SK-N-SH (cell line): ENCODE results near the gene DOK7. TPM values are rescaled to one million over a fixed set of nuclear protein-coding genes. Genes with fewer than 3 reads are reported as not detected.

Experiments used
- CTCF ChIA-PET: fragments of 300-600, 350-600 bp; formaldehyde crosslinking; extraction: SDS; loops from one replicate; lab custom pipeline; 2021; lab: Yijun Ruan, JAX
- POLR2A ChIA-PET: fragments of 350-600 bp; sonication (Branson Sonifier 250); formaldehyde crosslinking; extraction: SDS; loops from one replicate; lab custom pipeline; 2020; ENCODE audit warnings: antibody characterized with exemption, inconsistent platforms; lab: Yijun Ruan, JAX
- DNase-seq: peaks from one replicate; pipeline ENCODE4 v3.0.0; 2012
- H2AFZ ChIP-seq: fragments of 200-600 bp; sonication (generic); 2 replicates; pipeline ENCODE4 v1.8.1; 2016; ENCODE audit warnings: antibody characterized with exemption, mild to moderate bottlenecking, low read depth
- H3F3A ChIP-seq: fragments of 200-600 bp; sonication (generic); replicated peaks from 2 replicates; pipeline ENCODE3; 2016; ENCODE audit warnings: antibody characterized with exemption, mild to moderate bottlenecking; ENCODE audit not compliant: insufficient read depth
- H3K27ac ChIP-seq, 2 experiments: fragments of 200-500 bp in 1 of 2; fragments of 200-600 bp in 1 of 2; sonication (Bioruptor generic) in 1 of 2; sonication (generic), shearing (Covaris generic) in 1 of 2; 2 replicates each; pipeline versions ENCODE4 v1.5.1 to v1.6.1; 2014 to 2016; ENCODE audit warnings: low read depth in 2 of 2, inconsistent platforms in 1 of 2, low read length in 1 of 2, mild to moderate bottlenecking in 1 of 2, mixed read lengths in 1 of 2
- H3K27me3 ChIP-seq: fragments of 200-600 bp; sonication (generic), shearing (Covaris generic); 2 replicates; pipeline ENCODE4 v1.6.1; 2016; ENCODE audit warnings: mixed run types; ENCODE audit not compliant: insufficient read depth
- H3K36me3 ChIP-seq, 2 experiments: fragments of 200-500 bp in 1 of 2; fragments of 200-600 bp in 1 of 2; sonication (Bioruptor generic) in 1 of 2; sonication (generic) in 1 of 2; replicated peaks in 1 of 2; 2 replicates each; pipeline versions ENCODE3 to v1.5.1; 2014 to 2016; ENCODE audit warnings: low read length in 1 of 2, mild to moderate bottlenecking in 1 of 2; ENCODE audit not compliant: insufficient read depth in 2 of 2, control insufficient read depth in 1 of 2
- H3K4me1 ChIP-seq, 2 experiments: fragments of 200-500 bp in 1 of 2; fragments of 200-600 bp in 1 of 2; sonication (Bioruptor generic) in 1 of 2; sonication (generic), shearing (Covaris generic) in 1 of 2; 2 replicates each; pipeline versions ENCODE4 v1.5.1 to v1.6.1; 2014 to 2016; ENCODE audit warnings: low read depth in 1 of 2, low read length in 1 of 2, mixed run types in 1 of 2; ENCODE audit not compliant: insufficient read depth in 2 of 2, control insufficient read depth in 1 of 2
- H3K4me2 ChIP-seq: fragments of 200-600 bp; sonication (generic), shearing (Covaris generic); 2 replicates; pipeline ENCODE4 v1.6.1; 2017; ENCODE audit warnings: mixed run types
- H3K4me3 ChIP-seq, 2 experiments: fragments of 200-500 bp in 1 of 2; fragments of 200-600 bp in 1 of 2; sonication (Bioruptor generic) in 1 of 2; sonication (generic), shearing (Covaris generic) in 1 of 2; 2 replicates each; pipeline versions ENCODE4 v1.5.1 to v1.8.1; 2014 to 2016; ENCODE audit warnings: low read depth in 2 of 2, inconsistent platforms in 1 of 2, low read length in 1 of 2, mild to moderate bottlenecking in 1 of 2, mixed read lengths in 1 of 2, moderate library complexity in 1 of 2
- H3K79me2 ChIP-seq: fragments of 200-600 bp; sonication (generic); 2 replicates; pipeline ENCODE4 v1.8.1; 2017; ENCODE audit warnings: mild to moderate bottlenecking; ENCODE audit not compliant: insufficient read depth
- H3K9ac ChIP-seq: fragments of 200-600 bp; sonication (generic); 2 replicates; pipeline ENCODE4 v1.6.1; 2017; ENCODE audit warnings: mixed run types
- H3K9me2 ChIP-seq: fragments of 200-600 bp; sonication (generic); 2 replicates; pipeline ENCODE4 v1.6.1; 2017; ENCODE audit warnings: mixed run types
- H3K9me3 ChIP-seq: fragments of 200-600 bp; sonication (generic); 2 replicates; pipeline ENCODE4 v1.6.1; 2017; ENCODE audit warnings: mixed run types, mild to moderate bottlenecking, moderate library complexity
- H4K20me1 ChIP-seq: fragments of 200-600 bp; sonication (generic); 2 replicates; pipeline ENCODE4 v1.6.1; 2017; ENCODE audit warnings: mild to moderate bottlenecking, mixed run types; ENCODE audit not compliant: insufficient read depth
- FOXM1 ChIP-seq: IDR thresholded peaks from 2 replicates; pipeline ENCODE4 v1.4.0; 2012; ENCODE audit warnings: low read depth, mild to moderate bottlenecking
- JUND ChIP-seq: IDR thresholded peaks from 2 replicates; pipeline ENCODE4 v1.4.0; 2012
- MXI1 ChIP-seq: IDR thresholded peaks from 2 replicates; pipeline ENCODE4 v1.6.1; 2012; ENCODE audit warnings: mild to moderate bottlenecking, low read depth, low read length, improper control_type of control experiment
- POLR2AphosphoS5 ChIP-seq: IDR thresholded peaks from 2 replicates; pipeline ENCODE4 v1.6.1; 2012; ENCODE audit warnings: low read depth, low read length
- RXRA ChIP-seq: IDR thresholded peaks from 2 replicates; pipeline ENCODE4 v1.4.0; 2012; ENCODE audit warnings: low read depth, mild to moderate bottlenecking, borderline replicate concordance
- whole genome bisulfite sequencing: methylation state at CpG from one replicate; pipeline ENCODE4 v1.1.6; 2017; ENCODE audit warnings: low lambda C conversion rate; 5-methylcytosine and 5-hydroxymethylcytosine counted together
- polyA plus RNA-seq, 3 experiments: library from polyadenylated mRNA; depleted of rRNA; stranded (reverse); fragments of >200 nt; gene quantifications; 2 replicates each; pipeline ENCODE4 v1.2.3, GENCODE V29; 2012
- TF ChIP-seq, protein P1 (sequence below): IDR thresholded peaks from 2 replicates; pipeline ENCODE4 v1.4.0; 2012; ENCODE audit warnings: low read depth, borderline replicate concordance
- TF ChIP-seq, protein P2 (sequence below): fragments of 150-350 bp; IDR thresholded peaks from 2 replicates; pipeline ENCODE4 v1.6.1; 2017; ENCODE audit warnings: antibody characterized with exemption, low read length, low read depth, borderline replicate concordance

DOK7 gene
- polyA plus RNA-seq, 1 of the 3 experiments (the other 2 are of a cell fraction): not detected

DNA sequence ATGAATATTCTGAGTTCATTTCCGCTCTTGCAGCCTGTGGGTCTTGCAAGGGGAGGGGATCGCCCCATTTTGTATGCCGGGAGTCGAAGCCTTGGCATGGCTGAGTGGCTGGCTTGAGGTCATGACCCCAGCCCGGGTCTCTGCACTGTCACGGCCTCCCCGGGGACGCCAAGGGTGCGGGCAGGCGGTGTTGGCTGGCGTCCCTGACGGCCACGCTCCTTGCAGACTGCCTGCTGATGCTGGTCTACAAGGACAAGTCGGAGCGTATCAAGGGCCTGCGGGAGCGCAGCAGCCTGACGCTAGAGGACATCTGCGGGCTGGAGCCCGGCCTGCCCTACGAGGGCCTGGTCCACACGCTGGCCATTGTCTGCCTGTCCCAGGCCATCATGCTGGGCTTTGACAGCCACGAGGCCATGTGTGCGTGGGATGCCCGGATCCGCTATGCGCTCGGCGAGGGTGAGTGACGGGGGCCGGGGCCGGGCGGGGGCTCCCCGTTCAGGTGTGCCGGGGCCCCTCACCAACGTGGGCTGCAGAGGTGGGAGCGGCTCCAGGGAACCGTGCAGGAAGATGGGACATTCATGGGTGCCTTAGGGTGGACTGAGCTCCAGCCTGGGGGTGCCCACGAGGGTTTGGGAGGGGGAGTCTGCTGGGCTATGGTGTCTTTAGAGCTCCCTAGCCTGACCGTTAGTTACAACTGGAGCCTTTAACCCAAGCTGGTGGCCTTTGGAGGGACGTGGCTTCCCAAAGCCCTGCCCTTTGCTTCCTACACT is 10.3 kb downstream of the DOK7 start:
- no peaks in the 10 kb centered on the region for H4K20me1 ChIP-seq
- no peak overlapping the region for H3K4me3 ChIP-seq
- 66% methylated on average over 10 of the region's 41 CpGs for whole genome bisulfite sequencing
- POLR2A ChIA-PET: no interaction called here
- no peak overlapping the region for H3K4me2 ChIP-seq
- no peaks in the 10 kb centered on the region for H3K9me2 ChIP-seq
- H3K79me2 ChIP-seq: no peaks in the 10 kb centered on the region
- TF ChIP-seq FOXM1 (no peak), JUND (no peak), MXI1 (no peak), RXRA (no peak)
- TF ChIP-seq, protein P1, sequence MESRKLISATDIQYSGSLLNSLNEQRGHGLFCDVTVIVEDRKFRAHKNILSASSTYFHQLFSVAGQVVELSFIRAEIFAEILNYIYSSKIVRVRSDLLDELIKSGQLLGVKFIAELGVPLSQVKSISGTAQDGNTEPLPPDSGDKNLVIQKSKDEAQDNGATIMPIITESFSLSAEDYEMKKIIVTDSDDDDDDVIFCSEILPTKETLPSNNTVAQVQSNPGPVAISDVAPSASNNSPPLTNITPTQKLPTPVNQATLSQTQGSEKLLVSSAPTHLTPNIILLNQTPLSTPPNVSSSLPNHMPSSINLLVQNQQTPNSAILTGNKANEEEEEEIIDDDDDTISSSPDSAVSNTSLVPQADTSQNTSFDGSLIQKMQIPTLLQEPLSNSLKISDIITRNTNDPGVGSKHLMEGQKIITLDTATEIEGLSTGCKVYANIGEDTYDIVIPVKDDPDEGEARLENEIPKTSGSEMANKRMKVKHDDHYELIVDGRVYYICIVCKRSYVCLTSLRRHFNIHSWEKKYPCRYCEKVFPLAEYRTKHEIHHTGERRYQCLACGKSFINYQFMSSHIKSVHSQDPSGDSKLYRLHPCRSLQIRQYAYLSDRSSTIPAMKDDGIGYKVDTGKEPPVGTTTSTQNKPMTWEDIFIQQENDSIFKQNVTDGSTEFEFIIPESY: no peak
- no peaks in the 10 kb centered on the region for H3K9me3 ChIP-seq
- DNase-seq: no peak
- CTCF ChIA-PET: interaction anchor here (1.0 kb wide), 1 partner anchor 127 kb away, joined by 3 read pairs; no protein-coding TSS in a partner anchor
- no peak overlapping the region for H3K27ac ChIP-seq
- no peaks in the 10 kb centered on the region for H3K27me3 ChIP-seq
- H3K36me3 ChIP-seq: no peaks in the 10 kb centered on the region
- H3F3A ChIP-seq: peaks cover 4% of the 10 kb centered on the region
- H3K9ac ChIP-seq: no peak overlapping the region
- H3K4me1 ChIP-seq: peaks cover 0 to 3% of the 10 kb centered on the region in 2 experiments; a peak in 1 of 4 replicates
- no peak overlapping the region for H2AFZ ChIP-seq

DNA sequence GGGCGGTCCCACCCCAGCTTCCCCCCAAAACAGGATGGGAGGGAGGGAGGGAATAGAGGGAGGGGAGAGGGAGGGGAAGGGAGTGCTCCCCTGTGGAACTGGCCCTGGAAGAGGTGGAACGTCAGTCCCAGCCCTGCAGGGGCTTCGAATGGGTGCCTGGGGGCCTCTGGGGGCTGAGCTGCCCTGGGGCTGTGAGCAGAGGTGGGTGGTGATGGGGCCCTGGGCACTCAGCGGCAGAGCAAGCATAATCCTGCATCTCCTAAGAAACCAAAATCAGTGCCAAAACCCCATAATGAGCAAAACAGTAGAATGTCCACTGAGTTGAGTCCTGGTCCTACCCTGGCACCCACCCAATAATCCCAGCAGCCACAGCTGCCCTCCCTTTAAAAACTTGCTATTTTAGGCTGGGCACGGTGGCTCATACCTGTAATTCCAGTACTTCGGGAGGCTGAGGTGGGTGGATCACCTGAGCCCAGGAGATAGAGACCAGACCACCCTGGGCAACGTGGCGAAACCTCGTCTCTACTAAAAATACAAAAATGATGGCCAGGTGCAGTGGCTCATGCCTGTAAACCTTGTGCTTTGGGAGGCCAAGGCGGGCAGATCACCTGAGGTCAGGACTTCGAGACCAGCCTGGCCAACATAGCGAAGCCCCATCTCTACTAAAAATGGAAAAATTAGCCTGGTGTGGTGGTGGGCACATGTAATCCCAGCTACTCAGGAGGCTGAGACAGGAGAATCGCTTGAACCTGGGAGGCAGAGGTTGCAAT is 11.1 kb downstream of the DOK7 start:
- CTCF ChIA-PET: interaction anchor here (1.0 kb wide), 1 partner anchor 128 kb away, joined by 3 read pairs; no protein-coding TSS in a partner anchor
- Histone ChIP-seq H3K4me2 (no peak overlapping the region), H3F3A (no peaks in the 10 kb centered on the region), H3K4me3 (no peak overlapping the region), H3K27ac (no peak overlapping the region), H3K79me2 (no peaks in the 10 kb centered on the region), H2AFZ (no peak overlapping the region), H3K36me3 (no peaks in the 10 kb centered on the region), H4K20me1 (no peaks in the 10 kb centered on the region), H3K9ac (no peak overlapping the region), H3K9me2 (no peaks in the 10 kb centered on the region), H3K27me3 (no peaks in the 10 kb centered on the region), H3K4me1 (peaks cover 0 to 3% of the 10 kb centered on the region in 2 experiments; a peak in 1 of 4 replicates), H3K9me3 (no peaks in the 10 kb centered on the region)
- POLR2A ChIA-PET: no interaction called here
- no peak for DNase-seq
- WGBS: 53% methylated on average over 12 of the region's 13 CpGs
- TF ChIP-seq, protein P2, sequence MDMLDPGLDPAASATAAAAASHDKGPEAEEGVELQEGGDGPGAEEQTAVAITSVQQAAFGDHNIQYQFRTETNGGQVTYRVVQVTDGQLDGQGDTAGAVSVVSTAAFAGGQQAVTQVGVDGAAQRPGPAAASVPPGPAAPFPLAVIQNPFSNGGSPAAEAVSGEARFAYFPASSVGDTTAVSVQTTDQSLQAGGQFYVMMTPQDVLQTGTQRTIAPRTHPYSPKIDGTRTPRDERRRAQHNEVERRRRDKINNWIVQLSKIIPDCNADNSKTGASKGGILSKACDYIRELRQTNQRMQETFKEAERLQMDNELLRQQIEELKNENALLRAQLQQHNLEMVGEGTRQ: no peak
- TF ChIP-seq MXI1 (no peak), POLR2AphosphoS5 (no peak)
